H9 (cell line): ENCODE measurements around the gene DMPK. TPM values are rescaled to one million over a fixed set of nuclear protein-coding genes. Genes with fewer than 3 reads are reported as not detected.
A peak's percentile ranks its signal among the peaks of the same experiment; 100 is the strongest.

Experiments
- DNase-seq: peaks from one replicate; pipeline ENCODE4 v3.0.0-alpha.2; 2017
- H2AFZ ChIP-seq: one replicate; pipeline ENCODE4 v1.6.1; 2013; ENCODE audit warnings: mild to moderate bottlenecking, low read length, control low read depth, moderate library complexity
- H2AK5ac ChIP-seq: 2 replicates; pipeline ENCODE4 v1.6.1; 2013; ENCODE audit warnings: low read length, control low read depth, mixed read lengths; ENCODE audit not compliant: insufficient read length
- H2BK120ac ChIP-seq: one replicate; pipeline ENCODE4 v1.6.1; 2013; ENCODE audit warnings: low read depth, mild to moderate bottlenecking, low read length, control low read depth, inconsistent platforms; ENCODE audit not compliant: poor library complexity, severe bottlenecking
- H2BK12ac ChIP-seq: 2 replicates; pipeline ENCODE4 v1.6.1; 2013; ENCODE audit warnings: low read length, control low read depth, mixed read lengths, low read depth; ENCODE audit not compliant: insufficient read length
- H2BK15ac ChIP-seq: 2 replicates; pipeline ENCODE4 v1.6.1; 2013; ENCODE audit warnings: low read depth, low read length, control low read depth
- H2BK20ac ChIP-seq: one replicate; pipeline ENCODE4 v1.6.1; 2013; ENCODE audit warnings: low read depth, mild to moderate bottlenecking, low read length, control low read depth, inconsistent platforms; ENCODE audit not compliant: poor library complexity, severe bottlenecking
- H2BK5ac ChIP-seq: 2 replicates; pipeline ENCODE4 v1.6.1; 2013; ENCODE audit warnings: low read length, control low read depth, mixed read lengths; ENCODE audit not compliant: insufficient read length
- H3K14ac ChIP-seq: 2 replicates; pipeline ENCODE4 v1.6.1; 2013; ENCODE audit warnings: low read length, control low read depth; ENCODE audit not compliant: insufficient read depth
- H3K18ac ChIP-seq: 2 replicates; pipeline ENCODE4 v1.6.1; 2013; ENCODE audit warnings: low read depth, mild to moderate bottlenecking, mixed read lengths, low read length, control low read depth; ENCODE audit not compliant: insufficient read length
- H3K23ac ChIP-seq: 2 replicates; pipeline ENCODE4 v1.6.1; 2013; ENCODE audit warnings: low read length, control low read depth, mixed read lengths, low read depth; ENCODE audit not compliant: insufficient read length
- H3K23me2 ChIP-seq: 2 replicates; pipeline ENCODE4 v1.6.1; 2013; ENCODE audit warnings: low read depth, mild to moderate bottlenecking, mixed read lengths, low read length, control low read depth; ENCODE audit not compliant: insufficient read length, poor library complexity, severe bottlenecking
- H3K27ac ChIP-seq: 2 replicates; pipeline ENCODE4 v1.5.1; 2013; ENCODE audit warnings: low read length, control low read depth, mixed read lengths, low read depth; ENCODE audit not compliant: insufficient read length
- H3K27me3 ChIP-seq: 2 replicates; pipeline ENCODE4 v1.6.1; 2013; ENCODE audit warnings: low read length, control low read depth, inconsistent platforms; ENCODE audit not compliant: insufficient read depth
- H3K4ac ChIP-seq: 2 replicates; pipeline ENCODE4 v1.6.1; 2013; ENCODE audit warnings: low read depth, mild to moderate bottlenecking, control low read depth, inconsistent platforms, low read length, moderate library complexity
- H3K4me1 ChIP-seq: 2 replicates; pipeline ENCODE4 v1.6.1; 2013; ENCODE audit warnings: low read length, control low read depth, inconsistent platforms; ENCODE audit not compliant: insufficient read depth
- H3K4me2 ChIP-seq: 2 replicates; pipeline ENCODE4 v1.6.1; 2013; ENCODE audit warnings: low read length, control low read depth, mixed read lengths; ENCODE audit not compliant: insufficient read length, insufficient read depth
- H3K56ac ChIP-seq: 2 replicates; pipeline ENCODE4 v1.6.1; 2013; ENCODE audit warnings: low read depth, mild to moderate bottlenecking, mixed read lengths, low read length, control low read depth; ENCODE audit not compliant: insufficient read length
- H3K79me1 ChIP-seq: 2 replicates; pipeline ENCODE4 v1.6.1; 2013; ENCODE audit warnings: low read depth, mild to moderate bottlenecking, moderate library complexity, low read length, control low read depth, inconsistent platforms; ENCODE audit not compliant: insufficient read depth, poor library complexity, severe bottlenecking
- H3K79me2 ChIP-seq: 2 replicates; pipeline ENCODE4 v1.6.1; 2013; ENCODE audit warnings: low read length, control low read depth, inconsistent platforms; ENCODE audit not compliant: insufficient read depth
- H3K9ac ChIP-seq: 2 replicates; pipeline ENCODE4 v1.6.1; 2013; ENCODE audit warnings: low read length, control low read depth, mixed read lengths; ENCODE audit not compliant: insufficient read length; ENCODE audit errors: extremely low read depth
- H3K9me3 ChIP-seq: one replicate; pipeline ENCODE4 v1.6.1; 2013; ENCODE audit warnings: low read depth, low read length, inconsistent platforms; ENCODE audit not compliant: control insufficient read depth
- H3T11ph ChIP-seq: one replicate; pipeline ENCODE4 v1.6.1; 2013; ENCODE audit warnings: mild to moderate bottlenecking, low read length, control low read depth, inconsistent platforms
- H4K20me1 ChIP-seq: one replicate; pipeline ENCODE4 v1.6.1; 2013; ENCODE audit not compliant: control insufficient read depth, insufficient read length, insufficient read depth
- H4K5ac ChIP-seq: 2 replicates; pipeline ENCODE4 v1.6.1; 2013; ENCODE audit warnings: low read depth, mild to moderate bottlenecking, mixed read lengths, low read length, control low read depth; ENCODE audit not compliant: insufficient read length
- H4K8ac ChIP-seq: replicated peaks from 2 replicates; pipeline ENCODE4 v1.6.1; 2013; ENCODE audit warnings: low read length, control low read depth, mixed read lengths, low read depth; ENCODE audit not compliant: insufficient read length
- H4K91ac ChIP-seq: 2 replicates; pipeline ENCODE4 v1.6.1; 2013; ENCODE audit warnings: low read depth, mild to moderate bottlenecking, moderate library complexity, mixed read lengths, low read length, control low read depth; ENCODE audit not compliant: insufficient read length
- H3K27ac Mint-ChIP-seq, 3 experiments: 2 replicates in 2 of 3; 3 replicates in 1 of 3; pipeline ENCODE4 v1.8.0; 2020 to 2021; ENCODE audit warnings: mixed read lengths in 3 of 3, mild to moderate bottlenecking in 1 of 3, moderate library complexity in 1 of 3
- H3K27me3 Mint-ChIP-seq: 2 replicates; pipeline ENCODE4 v1.8.0; 2021; ENCODE audit warnings: low read depth, mild to moderate bottlenecking, moderate library complexity, mixed read lengths
- H3K36me3 Mint-ChIP-seq, 3 experiments: 2 replicates in 2 of 3; 3 replicates in 1 of 3; pipeline ENCODE4 v1.8.0; 2020 to 2021; ENCODE audit warnings: low read depth in 3 of 3, mixed read lengths in 3 of 3; ENCODE audit not compliant: insufficient read depth in 1 of 3
- H3K4me1 Mint-ChIP-seq, 2 experiments: 2 replicates each; pipeline ENCODE4 v1.8.0; 2020; ENCODE audit warnings: mixed read lengths in 2 of 2
- H3K4me3 Mint-ChIP-seq, 2 experiments: 2 replicates in 1 of 2; 3 replicates in 1 of 2; pipeline ENCODE4 v1.8.0; 2020 to 2021; ENCODE audit warnings: mild to moderate bottlenecking in 2 of 2, mixed read lengths in 2 of 2, moderate library complexity in 1 of 2
- H3K9me3 Mint-ChIP-seq, 2 experiments: 2 replicates in 1 of 2; 3 replicates in 1 of 2; pipeline ENCODE4 v1.8.0; 2020; ENCODE audit warnings: mild to moderate bottlenecking in 2 of 2, mixed read lengths in 2 of 2, moderate library complexity in 1 of 2
- CTCF ChIP-seq: fragments of 200-600 bp; sonication (generic); conservative IDR thresholded peaks from 3 replicates; pipeline ENCODE4 v1.8.0; 2021; ENCODE audit warnings: antibody characterized with exemption, mild to moderate bottlenecking
- WGBS: extraction: QIAGEN DNeasy Blood & Tissue Kit; methylation state at CpG from one replicate; pipeline ENCODE4 v1.1.7; 2013; ENCODE audit warnings: missing lambda C conversion rate, low lambda C conversion rate, mixed read lengths; ENCODE audit not compliant: insufficient read length; ENCODE audit errors: extremely low coverage; 5-methylcytosine and 5-hydroxymethylcytosine counted together
- total RNA-seq: library from RNA; stranded (reverse); gene quantifications from 2 replicates; pipeline ENCODE4 v1.2.1, GENCODE V29; 2021

The DMPK gene
- total RNA-seq, 1 experiment from 2014 or later: 67.4 TPM

DNA sequence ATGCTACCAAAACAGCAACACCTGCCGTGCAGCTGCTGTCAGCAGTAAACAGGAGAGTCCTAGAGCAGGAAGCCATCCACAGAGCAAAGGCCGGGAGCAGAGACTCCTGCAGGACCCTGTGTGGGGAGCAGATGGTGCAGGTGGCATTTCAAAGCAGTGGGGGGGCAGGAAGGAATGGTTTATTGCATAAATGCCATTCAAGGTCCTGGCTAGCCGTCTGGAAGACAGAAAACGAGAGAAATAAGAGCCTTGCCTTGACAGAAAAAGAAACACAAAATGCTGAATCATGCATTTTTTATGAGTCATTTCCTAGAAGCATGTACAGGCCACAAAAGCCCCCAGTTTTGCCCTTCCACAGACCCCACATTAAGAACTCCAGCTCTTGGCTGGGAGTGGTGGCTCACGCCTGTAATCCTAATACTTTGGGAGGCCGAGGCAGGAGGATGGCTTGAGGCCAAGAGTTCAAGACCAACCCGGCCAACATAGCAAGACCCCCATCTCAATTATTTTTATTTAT, 27.4 kb upstream of the DMPK start:
- no peak overlapping the region for H2BK12ac ChIP-seq
- no peak overlapping the region for H4K8ac ChIP-seq
- H3K14ac ChIP-seq: no peak overlapping the region
- H3K27me3 ChIP-seq: no peaks in the 10 kb centered on the region
- H3K9me3 Mint-ChIP-seq: no peaks in the 10 kb centered on the region
- no peak overlapping the region for H3K23ac ChIP-seq
- no peak overlapping the region for H3K4ac ChIP-seq
- H3K79me1 ChIP-seq: no peaks in the 10 kb centered on the region
- H3K9ac ChIP-seq: no peak overlapping the region
- no peak overlapping the region for H3K18ac ChIP-seq
- no peaks in the 10 kb centered on the region for H3K79me2 ChIP-seq
- no peak overlapping the region for H2BK120ac ChIP-seq
- no peak overlapping the region for H3K4me2 ChIP-seq
- no peak overlapping the region for H3K4me3 Mint-ChIP-seq
- TF ChIP-seq CTCF: no peak
- no peak overlapping the region for H3K27ac ChIP-seq
- no peak overlapping the region for H2BK20ac ChIP-seq
- peaks cover 1% of the 10 kb centered on the region for H3K23me2 ChIP-seq
- no peaks in the 10 kb centered on the region for H3K4me1 ChIP-seq
- peak; percentile 72 for DNase-seq
- no peak overlapping the region for H2AFZ ChIP-seq
- no peak overlapping the region for H4K5ac ChIP-seq
- H3K56ac ChIP-seq: no peak overlapping the region
- no peak overlapping the region for H2BK5ac ChIP-seq
- no peak overlapping the region for H4K91ac ChIP-seq
- no peak overlapping the region for H2AK5ac ChIP-seq
- no peak overlapping the region for H2BK15ac ChIP-seq
- peak overlapping the region; percentile 50 to 90 (median 74); a peak in 4 of 7 replicates for H3K27ac Mint-ChIP-seq
- H3K4me1 Mint-ChIP-seq: peaks cover 10 to 18% of the 10 kb centered on the region in 2 experiments
- no CpG with 5 or more reads among the region's 7 CpGs for WGBS
- H3T11ph ChIP-seq: no peak overlapping the region
- peaks cover 1 to 6% (median 5%) of the 10 kb centered on the region in 3 experiments; a peak in 3 of 7 replicates for H3K36me3 Mint-ChIP-seq
- peaks cover 24% of the 10 kb centered on the region for H3K27me3 Mint-ChIP-seq
- H4K20me1 ChIP-seq: no peaks in the 10 kb centered on the region
- no peaks in the 10 kb centered on the region for H3K9me3 ChIP-seq
